SK-N-SH treated with all-trans-retinoic acid at 6 μM for 48 hours (cell line): Measurements from ENCODE around the gene HMSD.
"Not testable (repeated sequence)": the region's sequence is repeated elsewhere in the genome, so short reads cannot be mapped to it uniquely, and the experiment has no call there.

Experiments used
- ATAC-seq: fragments of 200-7000 bp; cut with Tn5 transposase; 3 replicates; pipeline ENCODE4 v1.9.1; 2020; ENCODE audit warnings: mild to moderate bottlenecking, moderate library complexity
- ARNTL ChIP-seq: fragments of 450-650 bp; formaldehyde crosslinking; IDR thresholded peaks from 2 replicates; pipeline ENCODE4 v1.5.0; 2020; ENCODE audit warnings: low read depth, mild to moderate bottlenecking, moderate library complexity, borderline replicate concordance
- BACH2 ChIP-seq: fragments of 250-450 bp; sonication (Bioruptor Pico); IDR thresholded peaks from 2 replicates; pipeline ENCODE4 v1.9.0; 2021; ENCODE audit warnings: mild to moderate bottlenecking, borderline replicate concordance
- CREB5 ChIP-seq: fragments of 250-450 bp; sonication (Bioruptor Pico); IDR thresholded peaks from 2 replicates; pipeline ENCODE4 v1.5.1; 2020; ENCODE audit warnings: low read depth, mild to moderate bottlenecking, moderate library complexity
- CSDC2 ChIP-seq: fragments of 250-450 bp; sonication (Bioruptor Pico); IDR thresholded peaks from 2 replicates; pipeline ENCODE4 v1.5.0; 2020; ENCODE audit warnings: mild to moderate bottlenecking, moderate library complexity
- CSRNP3 ChIP-seq: fragments of 250-450 bp; sonication (Bioruptor Pico); IDR thresholded peaks from 2 replicates; pipeline ENCODE4 v1.5.1; 2021; ENCODE audit warnings: mild to moderate bottlenecking, moderate library complexity
- ESRRG ChIP-seq: fragments of 250-450 bp; sonication (Bioruptor Pico); IDR thresholded peaks from 2 replicates; pipeline ENCODE4 v1.6.1; 2021; ENCODE audit warnings: mild to moderate bottlenecking
- GLIS3 ChIP-seq: fragments of 250-450 bp; sonication (Bioruptor Pico); IDR thresholded peaks from 2 replicates; pipeline ENCODE4 v1.5.0; 2020; ENCODE audit warnings: mild to moderate bottlenecking, moderate library complexity
- ISL1 ChIP-seq: fragments of 250-450 bp; sonication (Bioruptor Pico); IDR thresholded peaks from 2 replicates; pipeline ENCODE4 v2.1.2; 2022; ENCODE audit warnings: mild to moderate bottlenecking, moderate library complexity
- OSR1 ChIP-seq: fragments of 250-450 bp; sonication (Bioruptor Pico); IDR thresholded peaks from 2 replicates; pipeline ENCODE4 v1.8.0; 2022; ENCODE audit warnings: moderate library complexity, mild to moderate bottlenecking, inconsistent platforms
- PATZ1 ChIP-seq: fragments of 250-450 bp; sonication (Bioruptor Pico); IDR thresholded peaks from 2 replicates; pipeline ENCODE4 v1.8.0; 2020; ENCODE audit warnings: mild to moderate bottlenecking, moderate library complexity, borderline replicate concordance
- POU6F1 ChIP-seq: fragments of 250-450 bp; sonication (Bioruptor Pico); IDR thresholded peaks from 2 replicates; pipeline ENCODE4 v1.8.0; 2021; ENCODE audit warnings: low read depth, mild to moderate bottlenecking, moderate library complexity, borderline replicate concordance
- PPARA ChIP-seq: fragments of 250-450 bp; sonication (Bioruptor Pico); IDR thresholded peaks from 2 replicates; pipeline ENCODE4 v1.5.0; 2020; ENCODE audit warnings: mild to moderate bottlenecking, borderline replicate concordance
- RARB ChIP-seq: fragments of 250-450 bp; sonication (Bioruptor Pico); IDR thresholded peaks from 2 replicates; pipeline ENCODE4 v1.8.0; 2021; ENCODE audit warnings: mild to moderate bottlenecking, moderate library complexity
- SNAI2 ChIP-seq: fragments of 250-450 bp; sonication (Bioruptor Pico); IDR thresholded peaks from 2 replicates; pipeline ENCODE4 v1.5.0; 2020; ENCODE audit warnings: mild to moderate bottlenecking, moderate library complexity
- TCF4 ChIP-seq: fragments of 250-450 bp; sonication (Bioruptor Pico); IDR thresholded peaks from 2 replicates; pipeline ENCODE4 v1.8.0; 2021; ENCODE audit warnings: mild to moderate bottlenecking, moderate library complexity, borderline replicate concordance
- ZC3H10 ChIP-seq: fragments of 250-450 bp; sonication (Bioruptor Pico); IDR thresholded peaks from 2 replicates; pipeline ENCODE4 v1.5.1; 2021; ENCODE audit warnings: mild to moderate bottlenecking, moderate library complexity
- ZFP3 ChIP-seq: fragments of 250-450 bp; sonication (Bioruptor Pico); IDR thresholded peaks from 2 replicates; pipeline ENCODE4 v1.5.0; 2020; ENCODE audit warnings: mild to moderate bottlenecking, moderate library complexity
- ZFP30 ChIP-seq: fragments of 450-650 bp; formaldehyde crosslinking; IDR thresholded peaks from 2 replicates; pipeline ENCODE4 v1.5.0; 2022; ENCODE audit warnings: mild to moderate bottlenecking, moderate library complexity
- ZNF565 ChIP-seq: fragments of 450-650 bp; formaldehyde crosslinking; conservative IDR thresholded peaks from 2 replicates; pipeline ENCODE4 v1.5.0; 2020; ENCODE audit warnings: low read depth, mild to moderate bottlenecking, moderate library complexity
- ZNF70 ChIP-seq: fragments of 450-650 bp; formaldehyde crosslinking; IDR thresholded peaks from 2 replicates; pipeline ENCODE4 v1.5.0; 2020; ENCODE audit warnings: mild to moderate bottlenecking, moderate library complexity
- ZNF8 ChIP-seq: fragments of 450-650 bp; formaldehyde crosslinking; IDR thresholded peaks from 2 replicates; pipeline ENCODE4 v1.5.0; 2020; ENCODE audit warnings: mild to moderate bottlenecking, moderate library complexity

Gene HMSD

GRCh38 chr18:63917817-63918216 lies 31.3 kb upstream of the HMSD start:
- no peak for ATAC-seq
- TF ChIP-seq CSDC2 (CRISPR knock-in tag) (no peak), ZFP3 (CRISPR knock-in tag) (no peak), OSR1 (CRISPR knock-in tag) (no peak), CSRNP3 (CRISPR knock-in tag) (no peak), ESRRG (CRISPR knock-in tag) (no peak), ARNTL (CRISPR knock-in tag) (no peak), ZC3H10 (no peak)
- TF ChIP-seq, all 23 proteins: peak for 0

- no peak for TF ChIP-seq POU6F1
- TF ChIP-seq TCF4 = no peak
- no peak for ATAC-seq
Observed at GRCh38 chr18:63922049-63922448, 27.1 kb upstream of the HMSD start.

GRCh38 chr18:63924551-63924950 lies 24.6 kb upstream of the HMSD start:
- no peak for ATAC-seq
- TF ChIP-seq RARB (CRISPR knock-in tag) (no peak), GLIS3 (CRISPR knock-in tag) (no peak), ZC3H10 (no peak), ISL1 (CRISPR knock-in tag) (no peak), ZNF565 (no peak), ESRRG (CRISPR knock-in tag) (no peak), ZNF8 (no peak), CREB5 (no peak), SNAI2 (CRISPR knock-in tag) (no peak), ZNF70 (no peak), BACH2 (CRISPR knock-in tag) (no peak), ZFP30 (CRISPR knock-in tag) (no peak), CSRNP3 (CRISPR knock-in tag) (no peak)

GRCh38 chr18:63928331-63928730 lies 20.8 kb upstream of the HMSD start:
- TF ChIP-seq ZC3H10 (no peak), ARNTL (CRISPR knock-in tag) (no peak), ZNF565 (no peak), CREB5 (no peak), SNAI2 (CRISPR knock-in tag) (no peak), ESRRG (CRISPR knock-in tag) (no peak), GLIS3 (CRISPR knock-in tag) (no peak), PATZ1 (no peak), OSR1 (CRISPR knock-in tag) (no peak), RARB (CRISPR knock-in tag) (no peak), CSRNP3 (CRISPR knock-in tag) (no peak), CSDC2 (CRISPR knock-in tag) (no peak), ISL1 (CRISPR knock-in tag) (no peak), PPARA (CRISPR knock-in tag) (no peak), POU6F1 (no peak)
- no peak for ATAC-seq

GRCh38 chr18:63929369-63929768 lies 19.7 kb upstream of the HMSD start:
- ATAC-seq = not testable (repeated sequence)
